DMS 273 treated with DMSO at 0.1 percent for 48 hours (cell line): ENCODE measurements around the gene CAMK2D.
"Not testable (repeated sequence)": the region's sequence is repeated elsewhere in the genome, so short reads cannot be mapped to it uniquely, and the experiment has no call there.

Source experiments
- DNase-seq: peaks from one replicate; lab custom pipeline; 2025; lab: John Stamatoyannopoulos, UW

Gene CAMK2D

GRCh38 chr4:113730467-113731216, 30.9 kb downstream of the CAMK2D start:
- DNase-seq, result no peak

- no peak for DNase-seq
These were observed 33.7 kb downstream of the CAMK2D start for GRCh38 chr4:113727802-113728201.

- DNase-seq, result no peak
These were observed 35.6 kb downstream of the CAMK2D start for GRCh38 chr4:113725963-113726362.

GRCh38 chr4:113718252-113718651, 43.3 kb downstream of the CAMK2D start:
- DNase-seq, result no peak

- DNase-seq, result no peak
These were observed 49.5 kb downstream of the CAMK2D start for GRCh38 chr4:113711883-113712662.

- DNase-seq, result peak; percentile 3
These were observed 53.3 kb downstream of the CAMK2D start for GRCh38 chr4:113708250-113708649.

- DNase-seq, result no peak
These were observed 54.5 kb downstream of the CAMK2D start for GRCh38 chr4:113707048-113707447.

GRCh38 chr4:113705097-113705496, 56.4 kb downstream of the CAMK2D start:
- DNase-seq, result not testable (repeated sequence)

- DNase-seq, result not testable (repeated sequence)
These were observed 58.9 kb downstream of the CAMK2D start for GRCh38 chr4:113702596-113702995.

GRCh38 chr4:113701169-113701568, 60.4 kb downstream of the CAMK2D start:
- no peak for DNase-seq

- no peak for DNase-seq
These were observed 60.9 kb downstream of the CAMK2D start for GRCh38 chr4:113700602-113701150.

- DNase-seq, result no peak
These were observed 61.8 kb downstream of the CAMK2D start for GRCh38 chr4:113699772-113700171.

GRCh38 chr4:113697429-113697828, 64.1 kb downstream of the CAMK2D start:
- DNase-seq, result no peak

- no peak for DNase-seq
These were observed 66.0 kb downstream of the CAMK2D start for GRCh38 chr4:113695328-113696169.

- no peak for DNase-seq
These were observed 67.5 kb downstream of the CAMK2D start for GRCh38 chr4:113694008-113694407.

- no peak for DNase-seq
These were observed 68.6 kb downstream of the CAMK2D start for GRCh38 chr4:113692809-113693411.

GRCh38 chr4:113691676-113692075, 69.9 kb downstream of the CAMK2D start:
- no peak for DNase-seq

- no peak for DNase-seq
These were observed 72.1 kb downstream of the CAMK2D start for GRCh38 chr4:113689394-113689793.

GRCh38 chr4:113687067-113687718, 74.3 kb downstream of the CAMK2D start:
- DNase-seq, result no peak

GRCh38 chr4:113685157-113685556, 76.4 kb downstream of the CAMK2D start:
- DNase-seq, result not testable (repeated sequence)

GRCh38 chr4:113684534-113685091, 76.9 kb downstream of the CAMK2D start:
- no peak for DNase-seq
